Measurements from ENCODE around the gene C17orf50. TPM values are rescaled to one million over a fixed set of nuclear protein-coding genes. Genes with fewer than 3 reads are reported as not detected.

Gene C17orf50
- total RNA-seq, 1 donor from 2014 or later, result not detected

- TF ChIP-seq CTCF (IDR thresholded peaks at IDR 0.05; ENCODE audit: borderline replicate concordance), result peak; percentile 76
- no peaks in the 10 kb centered on the region for H3K36me3 ChIP-seq
- H3K4me3 ChIP-seq, result peak within 1 kb of the TSS; percentile 91
- peak; percentile 97 for DNase-seq
- intact Hi-C loops (cut with micrococcal nuclease), result no loop called here
- peaks cover 56% of the 10 kb centered on the region for H3K4me1 ChIP-seq
- H3K9me3 ChIP-seq (replicated peaks), result no peaks in the 10 kb centered on the region
- H3K27ac ChIP-seq (replicated peaks), result peak within 1 kb of the TSS; percentile 96
- H3K27me3 ChIP-seq (ENCODE audit: low read depth), result no peaks in the 10 kb centered on the region
Measured at GRCh38 chr17:35808962-35809854, 48.5 kb downstream of the C17orf50 start, which contains the start of gene TAF15. TSS of gene TAF15 (plus strand) at chr17:35809484. CDS start at chr17:35809570, 86 bp downstream.

- Histone ChIP-seq H3K27ac (replicated peaks) (peak overlapping the region; percentile 96), H3K36me3 (no peaks in the 10 kb centered on the region), H3K9me3 (replicated peaks) (no peaks in the 10 kb centered on the region), H3K4me3 (peak overlapping the region; percentile 91), H3K27me3 (ENCODE audit: low read depth) (no peaks in the 10 kb centered on the region), H3K4me1 (peaks cover 58% of the 10 kb centered on the region)
- intact Hi-C loops (cut with micrococcal nuclease), result no loop called here
- DNase-seq, result no peak
- no peak for TF ChIP-seq CTCF (IDR thresholded peaks at IDR 0.05; ENCODE audit: borderline replicate concordance)
Measured at GRCh38 chr17:35809855-35810461, 49.3 kb downstream of the C17orf50 start.

GRCh38 chr17:35811759-35812158 lies 51.1 kb downstream of the C17orf50 start:
- Histone ChIP-seq H3K4me3 (no peak overlapping the region), H3K9me3 (replicated peaks) (no peaks in the 10 kb centered on the region), H3K4me1 (peaks cover 70% of the 10 kb centered on the region), H3K27me3 (ENCODE audit: low read depth) (no peaks in the 10 kb centered on the region), H3K36me3 (no peaks in the 10 kb centered on the region), H3K27ac (replicated peaks) (no peak overlapping the region)
- intact Hi-C loops (cut with micrococcal nuclease), result no loop called here
- DNase-seq, result no peak
- no peak for TF ChIP-seq CTCF (IDR thresholded peaks at IDR 0.05; ENCODE audit: borderline replicate concordance)

DNA sequence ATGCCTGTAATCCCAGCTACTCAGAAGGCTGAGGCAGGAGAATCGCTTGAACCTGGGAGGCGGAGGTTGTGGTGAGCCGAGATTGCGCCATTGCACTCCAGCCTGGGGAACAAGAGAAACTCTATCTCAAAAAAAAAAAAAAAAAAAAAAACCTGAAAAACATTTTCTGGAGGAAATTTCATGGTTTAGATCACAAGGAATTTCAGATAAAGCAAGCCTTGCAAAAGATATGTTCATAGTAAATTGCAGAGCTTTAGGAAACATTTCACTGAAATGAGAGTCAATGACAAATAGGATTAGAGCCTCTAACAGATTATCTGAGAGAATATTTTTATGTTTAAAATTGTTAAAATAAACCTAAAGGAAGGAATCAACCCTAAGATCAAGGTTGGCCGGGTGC lies 51.8 kb downstream of the C17orf50 start:
- peaks cover 77% of the 10 kb centered on the region for H3K4me1 ChIP-seq
- intact Hi-C loops (cut with micrococcal nuclease), result no loop called here
- TF ChIP-seq CTCF (IDR thresholded peaks at IDR 0.05; ENCODE audit: borderline replicate concordance), result no peak

More for the DNA sequence above, 51.8 kb downstream of the C17orf50 start:
- Histone ChIP-seq H3K36me3 (peaks cover 3% of the 10 kb centered on the region), H3K27ac (replicated peaks) (no peak overlapping the region), H3K4me3 (no peak overlapping the region), H3K27me3 (ENCODE audit: low read depth) (no peaks in the 10 kb centered on the region), H3K9me3 (replicated peaks) (no peaks in the 10 kb centered on the region)
- DNase-seq, result no peak

Other genes starting within 250 kb of the C17orf50 start
- gene SLFN12L, start 223.2 kb upstream of the C17orf50 start, total RNA-seq, result 0.25 TPM
- gene SLFN14, start 200.1 kb upstream of the C17orf50 start, total RNA-seq, result not detected
- 8.7 TPM for gene PEX12, start 182.3 kb upstream of the C17orf50 start, total RNA-seq
- gene AP2B1, start 173.6 kb upstream of the C17orf50 start, total RNA-seq, result 113 TPM
- 18.4 TPM for gene RASL10B, start 29.2 kb upstream of the C17orf50 start, total RNA-seq
- gene GAS2L2, start 7.6 kb upstream of the C17orf50 start, total RNA-seq, result 0.08 TPM
- gene MMP28, start 34.8 kb downstream of the C17orf50 start, total RNA-seq, result 3.0 TPM
- gene TAF15, start 48.6 kb downstream of the C17orf50 start, total RNA-seq, result 113 TPM
- gene HEATR9, start 108.0 kb downstream of the C17orf50 start, total RNA-seq, result not detected
- gene CCL5, start 119.5 kb downstream of the C17orf50 start, total RNA-seq, result 0.60 TPM
- gene RDM1, start 169.9 kb downstream of the C17orf50 start, total RNA-seq, result not detected
- gene LYZL6, start 182.8 kb downstream of the C17orf50 start, total RNA-seq, result not detected
- not detected for gene CCL16, start 220.6 kb downstream of the C17orf50 start, total RNA-seq
- 8.8 TPM for gene CCL14, start 225.8 kb downstream of the C17orf50 start, total RNA-seq
- gene CCL15, start 240.7 kb downstream of the C17orf50 start, total RNA-seq, result not detected